Stimulated activated memory B cell treated with anti-CD40 and anti-IgM and Interleukin-4, amounts not matched to agents 10 μg/mL and 1 μg/mL and 100 μg/mL, for 72 hours (primary cell): ENCODE measurements around the gene MPND.
A peak's percentile ranks its signal among the peaks of the same experiment; 100 is the strongest.

Experiments used
- ATAC-seq: fragments of 150-1000 bp; cut with Tn5 transposase; 2 replicates; pipeline ENCODE4 v1.10.0; 2021
- H3K27ac Mint-ChIP-seq: one replicate; pipeline ENCODE4 v1.8.0; 2022; ENCODE audit warnings: mild to moderate bottlenecking, mixed read lengths
- H3K27me3 Mint-ChIP-seq: one replicate; pipeline ENCODE4 v1.8.0; 2022; ENCODE audit warnings: mixed read lengths
- H3K36me3 Mint-ChIP-seq: one replicate; pipeline ENCODE4 v1.8.0; 2022; ENCODE audit warnings: mixed read lengths
- H3K4me1 Mint-ChIP-seq: one replicate; pipeline ENCODE4 v1.8.0; 2022; ENCODE audit warnings: mixed read lengths
- H3K4me3 Mint-ChIP-seq: one replicate; pipeline ENCODE4 v1.8.0; 2022; ENCODE audit warnings: mild to moderate bottlenecking, moderate library complexity, mixed read lengths
- H3K9me3 Mint-ChIP-seq: one replicate; pipeline ENCODE4 v1.8.0; 2022; ENCODE audit warnings: mixed read lengths

Gene MPND

DNA sequence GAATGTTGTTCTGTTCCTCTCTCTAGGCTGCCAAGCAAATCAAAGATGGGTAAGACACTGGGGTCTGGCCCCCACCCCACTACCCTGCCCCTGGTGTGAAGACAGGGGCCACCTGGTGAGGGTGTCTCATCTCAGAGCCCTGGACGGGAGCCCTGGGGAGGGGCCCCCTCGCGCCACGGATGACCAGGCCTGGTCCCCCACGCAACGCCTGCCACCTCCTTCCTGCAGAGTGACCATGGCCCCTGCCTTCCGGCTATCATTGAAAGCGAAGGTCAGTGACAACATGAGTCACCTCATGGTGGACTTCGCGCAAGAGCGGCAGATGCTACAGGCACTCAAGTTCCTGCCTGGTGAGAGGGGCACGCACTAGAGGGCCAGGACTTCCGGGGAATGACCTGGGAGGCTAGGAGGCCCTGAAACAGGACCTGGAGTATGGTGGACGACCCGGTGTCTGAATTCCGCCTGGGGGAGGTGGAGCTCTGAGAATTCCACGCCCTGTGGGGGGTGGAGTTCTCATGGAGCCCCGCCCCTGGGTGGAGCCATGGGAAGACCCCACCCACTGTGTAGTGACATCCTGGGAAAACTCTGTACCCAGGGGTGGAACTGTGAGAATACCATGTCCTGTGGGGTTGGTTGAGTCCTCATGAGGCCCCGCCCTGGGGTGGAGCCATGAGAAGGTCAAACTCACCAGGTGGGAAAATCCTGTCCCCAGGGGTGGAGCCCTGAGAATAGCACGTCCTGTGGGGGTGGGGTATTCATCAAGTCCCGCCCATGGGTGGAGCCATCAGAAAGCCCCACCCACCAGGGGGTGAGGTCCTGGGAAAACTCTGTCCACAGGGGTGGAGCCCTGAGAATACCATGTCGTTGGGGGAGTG lies 32.9 kb upstream of the MPND start:
- Mint-ChIP-seq H3K27ac (no peak overlapping the region), H3K4me3 (no peak overlapping the region), H3K9me3 (no peaks in the 10 kb centered on the region), H3K27me3 (peaks cover 17% of the 10 kb centered on the region), H3K4me1 (peaks cover under 1% of the 10 kb centered on the region), H3K36me3 (no peaks in the 10 kb centered on the region)
- ATAC-seq, result peak; percentile 39

DNA sequence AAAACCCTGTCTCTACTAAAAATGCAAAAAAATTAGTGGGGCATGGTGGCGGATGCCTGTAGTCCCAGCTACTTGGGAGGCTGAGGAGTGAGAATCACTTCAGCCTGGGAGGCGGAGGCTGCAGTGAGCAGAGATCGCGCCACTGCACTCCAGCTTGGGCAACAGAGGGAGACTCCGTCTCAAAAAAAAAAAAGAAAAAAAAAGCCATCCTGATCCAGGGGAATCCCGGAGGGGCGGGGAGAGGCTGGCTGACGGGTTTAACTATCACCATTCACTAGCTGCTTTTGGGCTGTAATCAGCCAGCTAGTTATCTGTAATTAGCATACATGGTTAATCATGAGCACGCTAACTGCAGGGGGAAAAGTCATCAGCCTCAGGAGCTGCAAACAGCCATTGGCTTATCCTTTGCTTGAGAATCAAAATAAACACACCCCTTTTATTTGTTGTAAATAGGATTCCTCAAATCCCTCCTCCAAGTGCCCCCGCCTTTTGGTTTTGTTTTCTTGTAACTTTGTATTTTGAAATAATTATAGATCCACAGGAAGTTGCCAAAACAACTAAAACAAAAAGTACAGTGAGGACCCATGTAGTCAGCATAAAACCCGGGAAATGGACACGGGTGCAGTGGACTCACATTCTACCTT lies 29.4 kb upstream of the MPND start:
- no peak overlapping the region for H3K4me3 Mint-ChIP-seq
- H3K27me3 Mint-ChIP-seq, result peaks cover 10% of the 10 kb centered on the region
- H3K36me3 Mint-ChIP-seq, result no peaks in the 10 kb centered on the region
- H3K4me1 Mint-ChIP-seq, result no peaks in the 10 kb centered on the region
- no peak overlapping the region for H3K27ac Mint-ChIP-seq
- peaks cover 4% of the 10 kb centered on the region for H3K9me3 Mint-ChIP-seq
- ATAC-seq, result no peak

GRCh38 chr19:4316956-4317355 lies 26.4 kb upstream of the MPND start:
- H3K9me3 Mint-ChIP-seq, result peaks cover 28% of the 10 kb centered on the region
- no peak overlapping the region for H3K27ac Mint-ChIP-seq
- ATAC-seq, result no peak
- H3K4me3 Mint-ChIP-seq, result no peak overlapping the region
- peaks cover 7% of the 10 kb centered on the region for H3K36me3 Mint-ChIP-seq
- H3K27me3 Mint-ChIP-seq, result peaks cover 13% of the 10 kb centered on the region
- no peaks in the 10 kb centered on the region for H3K4me1 Mint-ChIP-seq

GRCh38 chr19:4318460-4318859 lies 24.9 kb upstream of the MPND start:
- Mint-ChIP-seq H3K36me3 (peaks cover 7% of the 10 kb centered on the region), H3K4me3 (no peak overlapping the region), H3K27me3 (peaks cover 13% of the 10 kb centered on the region), H3K4me1 (no peaks in the 10 kb centered on the region), H3K9me3 (peaks cover 31% of the 10 kb centered on the region), H3K27ac (no peak overlapping the region)
- ATAC-seq, result no peak

DNA sequence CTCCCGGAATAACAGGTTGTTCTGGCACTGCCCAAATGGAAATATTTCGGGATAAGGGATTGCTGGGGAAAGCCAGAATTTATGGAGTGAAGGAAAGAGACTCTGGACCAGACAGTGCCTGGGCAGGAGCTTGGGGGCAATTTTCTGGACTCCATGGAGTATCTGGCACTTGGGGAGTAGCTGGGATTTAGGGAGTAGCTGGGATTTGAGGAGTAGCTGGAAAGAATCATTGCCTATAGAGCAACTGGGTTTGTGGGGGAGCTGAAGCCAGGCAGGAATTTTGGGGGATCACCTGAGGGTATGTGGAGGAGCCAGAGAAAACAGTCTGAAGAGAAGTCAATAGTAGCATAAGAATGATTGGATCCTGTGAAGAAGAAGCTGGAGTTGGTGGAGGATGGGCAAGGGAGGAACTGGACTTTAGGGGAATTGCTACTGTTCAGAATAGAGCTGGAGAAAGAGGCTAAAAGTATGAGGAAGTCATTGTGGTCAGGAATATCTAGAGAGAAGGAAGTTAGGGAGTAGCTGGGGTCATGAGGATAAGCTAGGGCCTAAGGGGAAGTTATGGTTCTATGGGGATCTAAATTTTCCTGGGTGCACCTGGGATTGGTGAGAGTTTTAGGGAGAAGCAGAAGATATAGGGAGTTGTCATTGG lies 24.2 kb upstream of the MPND start:
- peaks cover 7% of the 10 kb centered on the region for H3K36me3 Mint-ChIP-seq
- ATAC-seq, result no peak
- no peaks in the 10 kb centered on the region for H3K4me1 Mint-ChIP-seq
- no peak overlapping the region for H3K27ac Mint-ChIP-seq
- H3K4me3 Mint-ChIP-seq, result no peak overlapping the region
- H3K27me3 Mint-ChIP-seq, result peaks cover 15% of the 10 kb centered on the region
- peaks cover 31% of the 10 kb centered on the region for H3K9me3 Mint-ChIP-seq

- no peak for ATAC-seq
- H3K9me3 Mint-ChIP-seq, result peaks cover 31% of the 10 kb centered on the region
- no peak overlapping the region for H3K27ac Mint-ChIP-seq
- peaks cover 27% of the 10 kb centered on the region for H3K27me3 Mint-ChIP-seq
- H3K4me3 Mint-ChIP-seq, result no peak overlapping the region
- no peaks in the 10 kb centered on the region for H3K4me1 Mint-ChIP-seq
- peaks cover 7% of the 10 kb centered on the region for H3K36me3 Mint-ChIP-seq
These were observed 22.9 kb upstream of the MPND start for GRCh38 chr19:4320419-4320818.

- Mint-ChIP-seq H3K9me3 (peaks cover 31% of the 10 kb centered on the region), H3K27me3 (peaks cover 51% of the 10 kb centered on the region), H3K4me1 (peaks cover 20% of the 10 kb centered on the region), H3K36me3 (peaks cover 7% of the 10 kb centered on the region), H3K4me3 (no peak overlapping the region), H3K27ac (no peak overlapping the region)
- ATAC-seq, result no peak
These were observed 20.3 kb upstream of the MPND start for GRCh38 chr19:4322942-4323665.

GRCh38 chr19:4323692-4324091 lies 19.7 kb upstream of the MPND start:
- no peak overlapping the region for H3K4me3 Mint-ChIP-seq
- H3K36me3 Mint-ChIP-seq, result peaks cover 7% of the 10 kb centered on the region
- H3K27me3 Mint-ChIP-seq, result peaks cover 51% of the 10 kb centered on the region
- H3K4me1 Mint-ChIP-seq, result peaks cover 26% of the 10 kb centered on the region
- ATAC-seq, result no peak
- H3K9me3 Mint-ChIP-seq, result peaks cover 30% of the 10 kb centered on the region
- no peak overlapping the region for H3K27ac Mint-ChIP-seq

GRCh38 chr19:4324228-4324627 lies 19.1 kb upstream of the MPND start:
- ATAC-seq, result no peak
- Mint-ChIP-seq H3K4me1 (peaks cover 31% of the 10 kb centered on the region), H3K4me3 (no peak overlapping the region), H3K27ac (no peak overlapping the region), H3K9me3 (peaks cover 24% of the 10 kb centered on the region), H3K27me3 (peaks cover 46% of the 10 kb centered on the region), H3K36me3 (peaks cover 6% of the 10 kb centered on the region)

- peaks cover 37% of the 10 kb centered on the region for H3K4me1 Mint-ChIP-seq
- H3K36me3 Mint-ChIP-seq, result no peaks in the 10 kb centered on the region
- H3K9me3 Mint-ChIP-seq, result peaks cover 7% of the 10 kb centered on the region
- no peak for ATAC-seq
- peaks cover 58% of the 10 kb centered on the region for H3K27me3 Mint-ChIP-seq
- H3K27ac Mint-ChIP-seq, result no peak overlapping the region
- no peak overlapping the region for H3K4me3 Mint-ChIP-seq
These were observed 17.0 kb upstream of the MPND start for GRCh38 chr19:4326215-4326836.

DNA sequence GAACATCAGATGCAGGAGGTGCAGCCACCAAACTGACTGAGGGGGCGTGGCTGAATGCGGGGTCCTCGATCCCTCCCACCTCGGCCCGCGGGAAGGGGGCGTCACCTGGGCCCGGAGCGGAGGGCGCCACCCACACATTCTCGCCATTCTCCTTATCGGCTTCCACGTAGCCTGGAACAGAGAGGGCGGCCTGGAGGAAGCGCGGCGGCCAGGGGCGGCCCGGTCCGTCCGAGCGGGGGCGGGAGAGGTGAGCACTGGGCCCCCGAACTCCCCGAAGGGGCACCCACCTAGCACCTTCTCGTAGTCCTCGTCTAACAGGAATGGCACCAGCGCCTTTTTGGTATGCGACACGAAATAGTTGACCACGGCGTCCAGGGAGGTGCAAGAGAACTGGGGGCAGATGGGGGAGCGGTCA lies 16.5 kb upstream of the MPND start:
- Mint-ChIP-seq H3K36me3 (no peaks in the 10 kb centered on the region), H3K27ac (no peak overlapping the region), H3K27me3 (peaks cover 58% of the 10 kb centered on the region), H3K4me1 (peaks cover 37% of the 10 kb centered on the region), H3K4me3 (no peak overlapping the region), H3K9me3 (peaks cover 4% of the 10 kb centered on the region)
- ATAC-seq, result no peak

GRCh38 chr19:4327252-4327876 lies 16.0 kb upstream of the MPND start:
- peak; percentile 5 for ATAC-seq
- no peaks in the 10 kb centered on the region for H3K36me3 Mint-ChIP-seq
- H3K27ac Mint-ChIP-seq, result no peak overlapping the region
- peak overlapping the region; percentile 45 for H3K4me3 Mint-ChIP-seq
- H3K9me3 Mint-ChIP-seq, result no peaks in the 10 kb centered on the region
- peaks cover 37% of the 10 kb centered on the region for H3K4me1 Mint-ChIP-seq
- H3K27me3 Mint-ChIP-seq, result peaks cover 58% of the 10 kb centered on the region

DNA sequence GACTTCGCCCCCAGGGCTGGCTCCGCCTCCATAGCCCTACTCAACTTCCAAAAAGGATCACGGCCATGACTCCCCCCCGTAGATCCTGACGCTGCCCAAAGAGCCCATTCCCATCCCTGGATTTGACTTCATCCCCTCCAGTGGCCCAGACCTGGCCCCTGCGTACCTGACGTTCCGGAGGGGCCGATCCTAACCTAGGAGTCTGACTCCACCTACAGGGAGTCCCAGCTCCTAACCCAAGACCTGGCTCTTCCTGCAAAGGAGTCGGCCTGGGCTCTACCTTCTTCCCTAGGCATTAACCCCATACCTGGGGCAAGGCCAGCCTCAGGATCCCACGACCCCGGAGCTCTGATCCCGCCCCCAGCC lies 15.5 kb upstream of the MPND start:
- Mint-ChIP-seq H3K36me3 (no peaks in the 10 kb centered on the region), H3K27ac (peak overlapping the region; percentile 44), H3K27me3 (peaks cover 58% of the 10 kb centered on the region), H3K4me3 (peak overlapping the region; percentile 35), H3K9me3 (no peaks in the 10 kb centered on the region), H3K4me1 (peaks cover 37% of the 10 kb centered on the region)
- ATAC-seq, result no peak

- H3K27ac Mint-ChIP-seq, result peak overlapping the region; percentile 44
- peak; percentile 90 for ATAC-seq
- H3K4me1 Mint-ChIP-seq, result peaks cover 37% of the 10 kb centered on the region
- no peaks in the 10 kb centered on the region for H3K36me3 Mint-ChIP-seq
- H3K9me3 Mint-ChIP-seq, result no peaks in the 10 kb centered on the region
- peak overlapping the region; percentile 69 for H3K4me3 Mint-ChIP-seq
- peaks cover 58% of the 10 kb centered on the region for H3K27me3 Mint-ChIP-seq
These were observed 14.9 kb upstream of the MPND start for GRCh38 chr19:4328243-4328990.
